Erythroblast (primary cell): ENCODE results near the gene MEOX2.

Experiments
- GATA1 ChIP-seq: IDR thresholded peaks from 2 replicates; pipeline ENCODE4 v1.6.1; 2011; ENCODE audit warnings: low read depth, mild to moderate bottlenecking, control low read depth, low read length, moderate library complexity
- POLR2A ChIP-seq: IDR thresholded peaks from 2 replicates; pipeline ENCODE4 v1.6.1; 2011; ENCODE audit warnings: mild to moderate bottlenecking, low read length

GRCh38 chr7:15602236-15602635 lies 84.2 kb downstream of the MEOX2 start:
- no peak for TF ChIP-seq POLR2A
- TF ChIP-seq GATA1, result no peak
